GM12878 (cell line): Measurements from ENCODE around the gene PACS2. TPM values are rescaled to one million over a fixed set of nuclear protein-coding genes. Genes with fewer than 3 reads are reported as not detected.

Experiments used
- ATAC-seq: fragments of 200-7000 bp; cut with Tn5 transposase; 3 replicates; pipeline ENCODE4 v1.9.1; 2020; ENCODE audit warnings: mild to moderate bottlenecking, moderate library complexity
- BruUV-seq: library from RNA; stranded (reverse); fragments of 400-500 nt; replicated peaks from 2 replicates; lab custom pipeline; 2021; lab: Mats Ljungman, UMichigan
- CTCF ChIA-PET: fragments of 300-600 bp; sonication (Branson Sonifier 250); formaldehyde crosslinking; extraction: SDS; loops from one replicate; lab custom pipeline; 2021; ENCODE audit warnings: inconsistent platforms; lab: Yijun Ruan, JAX
- POLR2A ChIA-PET: fragments of 350-600 bp; formaldehyde crosslinking; extraction: SDS; loops from one replicate; lab custom pipeline; 2021; ENCODE audit warnings: inconsistent platforms; lab: Charles Lee
- RAD21 ChIA-PET: fragments of 300-600 bp; sonication (Branson Sonifier 250); formaldehyde crosslinking; loops from one replicate; lab custom pipeline; 2023; ENCODE audit warnings: antibody characterized with exemption; ENCODE audit not compliant: unreplicated experiment; lab: Charles Lee
- SMC1A ChIA-PET: fragments of 300-600 bp; sonication (Branson Sonifier 250); formaldehyde crosslinking; loops from one replicate; lab custom pipeline; 2023; ENCODE audit not compliant: unreplicated experiment, uncharacterized antibody; lab: Charles Lee
- DNase-seq: peaks from one replicate; pipeline ENCODE4 v3.0.0-alpha.2; 2011; ENCODE audit warnings: low read depth, low spot score
- FAIRE-seq: peaks from 3 replicates; lab custom pipeline; 2011; peaks lifted over from hg19 to GRCh38; lab: Jason Lieb, UNC
- H2AFZ ChIP-seq: 2 replicates; pipeline ENCODE4 v1.6.0; 2011; ENCODE audit warnings: low read depth, low read length, control low read depth; ENCODE audit not compliant: control insufficient read depth
- H3K27ac ChIP-seq: 2 replicates; pipeline ENCODE4 v1.5.1; 2011; ENCODE audit warnings: control low read depth; ENCODE audit not compliant: control insufficient read depth, insufficient read depth
- H3K27me3 ChIP-seq, 2 experiments: replicated peaks in 1 of 2; 2 replicates each; pipeline versions ENCODE4 v1.6.0 to v1.6.1; 2011; ENCODE audit warnings: low read length in 1 of 2; ENCODE audit not compliant: control insufficient read depth in 2 of 2, insufficient read depth in 2 of 2
- H3K36me3 ChIP-seq, 2 experiments: 2 replicates each; pipeline ENCODE4 v1.5.1; 2011; ENCODE audit warnings: low read length in 1 of 2; ENCODE audit not compliant: control insufficient read depth in 2 of 2, insufficient read depth in 2 of 2
- H3K4me1 ChIP-seq: 2 replicates; pipeline ENCODE4 v1.6.1; 2011; ENCODE audit warnings: mild to moderate bottlenecking, low read length, moderate library complexity, mixed read lengths; ENCODE audit not compliant: control insufficient read depth, insufficient read depth
- H3K4me2 ChIP-seq: 2 replicates; pipeline ENCODE4 v1.6.0; 2011; ENCODE audit warnings: control low read depth; ENCODE audit not compliant: control insufficient read depth, insufficient read depth
- H3K4me3 ChIP-seq: fragments of 200-600 bp; sonication (generic); 2 replicates; pipeline ENCODE4 v1.5.1; 2016
- H3K79me2 ChIP-seq: 2 replicates; pipeline ENCODE4 v1.6.0; 2011; ENCODE audit warnings: low read length; ENCODE audit not compliant: control insufficient read depth, insufficient read depth
- H3K9ac ChIP-seq: 2 replicates; pipeline ENCODE4 v1.8.0; 2011; ENCODE audit warnings: low read length, control low read depth, mixed read lengths; ENCODE audit not compliant: control insufficient read depth, insufficient read depth
- H3K9me3 ChIP-seq: replicated peaks from 3 replicates; pipeline ENCODE4 v1.5.1; 2011; ENCODE audit warnings: mild to moderate bottlenecking, low read length; ENCODE audit not compliant: control insufficient read depth, insufficient read depth
- H4K20me1 ChIP-seq: 2 replicates; pipeline ENCODE4 v1.6.0; 2011; ENCODE audit not compliant: control insufficient read depth, insufficient read depth
- ATF2 ChIP-seq: IDR thresholded peaks from 2 replicates; pipeline ENCODE4 v1.6.1; 2012; ENCODE audit warnings: low read length, inconsistent platforms
- CHD1 ChIP-seq: IDR thresholded peaks from 2 replicates; pipeline ENCODE4 v1.6.1; 2012; ENCODE audit warnings: low read depth, low read length, improper control_type of control experiment
- E2F4 ChIP-seq: IDR thresholded peaks from 2 replicates; pipeline ENCODE4 v1.6.1; 2012; ENCODE audit warnings: low read depth, low read length, improper control_type of control experiment
- HDGF ChIP-seq: fragments of 450-650 bp; IDR thresholded peaks from 2 replicates; pipeline ENCODE4 v1.6.1; 2016; ENCODE audit warnings: antibody characterized with exemption
- IKZF1 ChIP-seq: fragments of 450-650 bp; conservative IDR thresholded peaks from 2 replicates; pipeline ENCODE4 v1.6.1; 2017; ENCODE audit warnings: antibody characterized with exemption, mild to moderate bottlenecking
- IKZF2 ChIP-seq, 2 experiments: fragments of 450-650 bp; IDR thresholded peaks; 2 replicates each; pipeline ENCODE4 v1.6.1; 2017; ENCODE audit warnings: mild to moderate bottlenecking in 2 of 2, moderate library complexity in 2 of 2
- NFYA ChIP-seq: IDR thresholded peaks from 2 replicates; pipeline ENCODE4 v1.6.1; 2011; ENCODE audit warnings: low read depth, mild to moderate bottlenecking, low read length, improper control_type of control experiment, borderline replicate concordance
- NKRF ChIP-seq: fragments of 450-650 bp; conservative IDR thresholded peaks from 2 replicates; pipeline ENCODE4 v1.6.1; 2017; ENCODE audit warnings: mild to moderate bottlenecking, moderate library complexity
- POLR2AphosphoS2 ChIP-seq: IDR thresholded peaks from 2 replicates; pipeline ENCODE4 v1.6.1; 2011; ENCODE audit warnings: low read depth, mild to moderate bottlenecking, low read length, improper control_type of control experiment, moderate library complexity
- RUNX3 ChIP-seq: IDR thresholded peaks from 2 replicates; pipeline ENCODE4 v1.6.1; 2012; ENCODE audit warnings: low read length, inconsistent platforms
- SMARCA5 ChIP-seq: fragments of 450-650 bp; IDR thresholded peaks from 2 replicates; pipeline ENCODE4 v1.6.1; 2017; ENCODE audit warnings: mild to moderate bottlenecking
- TAF1 ChIP-seq: IDR thresholded peaks from 2 replicates; pipeline ENCODE4 v1.6.1; 2011; ENCODE audit warnings: mild to moderate bottlenecking, low read depth, low read length, borderline replicate concordance
- ZNF687 ChIP-seq: fragments of 450-650 bp; IDR thresholded peaks from 2 replicates; pipeline ENCODE4 v1.6.1; 2017; ENCODE audit warnings: mild to moderate bottlenecking, moderate library complexity
- WGBS: methylation state at CpG from one replicate; pipeline ENCODE4 v1.1.6; 2016; ENCODE audit warnings: low lambda C conversion rate; ENCODE audit not compliant: insufficient replicate concordance, insufficient coverage; ENCODE audit errors: missing lambda C conversion rate; 5-methylcytosine and 5-hydroxymethylcytosine counted together
- in situ Hi-C: fragments of 300-500 bp; cut with MboI; formaldehyde crosslinking; loops from 9 replicates; pipeline ENCODE4 v1.14.3; 2018; ENCODE audit warnings: mixed read lengths
- intact Hi-C: fragments of 100-400 bp; cut with micrococcal nuclease; formaldehyde crosslinking; loops from one replicate; pipeline ENCODE4 v1.14.2; 2022; ENCODE audit not compliant: unreplicated experiment
- polyA plus RNA-seq, 11 experiments: library from polyadenylated mRNA; depleted of rRNA in 4 of 11; unstranded in 6 of 11; stranded (reverse) in 5 of 11; fragments of >200 nt; fragmentation: Nextera tagmentation in 4 of 11; fragmentation: Illumina TruSeq in 1 of 11; extraction: Ambion mirVana in 4 of 11; extraction: Trizol in 1 of 11; gene quantifications; 1 replicate in 1 of 11; 2 replicates in 10 of 11; pipeline versions ENCODE4 v1.2.1 to v1.2.3, GENCODE V29; 2011 to 2016; ENCODE audit warnings: inconsistent platforms in 2 of 11, missing spikeins in 2 of 11, low read depth in 1 of 11
- total RNA-seq, 4 experiments: library from RNA; depleted of rRNA in 3 of 4; stranded (reverse); fragments of >200 nt in 3 of 4; fragmentation: Illumina TruSeq in 1 of 4; extraction: Trizol in 1 of 4; gene quantifications; 2 replicates each; pipeline versions ENCODE4 v1.2.1 to v1.2.3, GENCODE V29; 2013 to 2021

The PACS2 gene
- total and polyA plus RNA-seq, 10 of the 15 experiments (the other 5 are each of a cell fraction or from before 2014, with no cell fraction given) = 0.21 to 37.3 (median 9.4) TPM

GRCh38 chr14:105377555-105378182, 63.1 kb downstream of the PACS2 start (continued):
- no peak for TF ChIP-seq CHD1
- no peak for TF ChIP-seq POLR2AphosphoS2
- no peak for TF ChIP-seq ATF2

- Histone ChIP-seq H3K27me3 (no peaks in the 10 kb centered on the region), H3K4me3 (no peak overlapping the region), H3K36me3 (no peaks in the 10 kb centered on the region), H2AFZ (no peak overlapping the region), H3K4me1 (no peaks in the 10 kb centered on the region; the same call in none of the 2 replicates), H3K9ac (no peak overlapping the region), H3K4me2 (no peak overlapping the region), H3K79me2 (no peaks in the 10 kb centered on the region), H4K20me1 (no peaks in the 10 kb centered on the region), H3K9me3 (no peaks in the 10 kb centered on the region), H3K27ac (no peak overlapping the region)
- ChIA-PET CTCF (no interaction called here), SMC1A (no interaction called here), RAD21 (no interaction called here), POLR2A (no interaction called here)
- in situ Hi-C loops = no loop called here
- no peak for ATAC-seq
- 46% methylated on average over 11 of the region's 11 CpGs for WGBS
- intact Hi-C loops = no loop called here
- no peak for FAIRE-seq
- BruUV-seq = no TSS peak
- no peak for DNase-seq
- TF ChIP-seq HDGF (no peak), SMARCA5 (no peak), RUNX3 (no peak), ZNF687 (no peak), IKZF1 (no peak), TAF1 (no peak), IKZF2 (IDR thresholded peaks at IDR 0.05) (no peak), NFYA (no peak), NKRF (no peak), E2F4 (no peak)
Observed at GRCh38 chr14:105378199-105378598, 63.7 kb downstream of the PACS2 start.
